ENCODE results near the gene OTOG.

DNA sequence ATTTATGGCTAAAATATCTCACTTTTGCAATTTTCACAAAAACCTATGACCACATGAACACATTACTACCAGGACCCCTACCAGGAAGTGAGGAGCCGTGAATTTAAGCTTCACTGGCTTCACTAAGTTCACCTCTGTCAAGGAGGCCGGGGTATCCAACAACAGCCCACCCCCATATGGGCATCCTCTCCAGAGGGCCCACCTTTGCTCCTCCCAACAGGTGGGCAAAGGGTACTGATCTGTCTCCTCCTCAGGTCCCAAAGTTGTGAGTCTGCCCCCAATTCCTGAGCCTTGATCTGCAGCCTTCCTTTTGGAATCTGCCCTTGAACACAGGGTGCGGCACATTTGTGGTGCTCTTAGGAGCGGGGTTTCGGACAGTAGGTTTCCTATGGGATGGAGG is 66.9 kb downstream of the OTOG start:
- no peak for TF ChIP-seq POLR2AphosphoS5 (IDR thresholded peaks at IDR 0.05; ENCODE audit: low read depth, low read length)
- no peak for TF ChIP-seq SIN3A (IDR thresholded peaks at IDR 0.05; ENCODE audit: borderline replicate concordance, insufficient read depth, low read length)
- TF ChIP-seq, protein P1, sequence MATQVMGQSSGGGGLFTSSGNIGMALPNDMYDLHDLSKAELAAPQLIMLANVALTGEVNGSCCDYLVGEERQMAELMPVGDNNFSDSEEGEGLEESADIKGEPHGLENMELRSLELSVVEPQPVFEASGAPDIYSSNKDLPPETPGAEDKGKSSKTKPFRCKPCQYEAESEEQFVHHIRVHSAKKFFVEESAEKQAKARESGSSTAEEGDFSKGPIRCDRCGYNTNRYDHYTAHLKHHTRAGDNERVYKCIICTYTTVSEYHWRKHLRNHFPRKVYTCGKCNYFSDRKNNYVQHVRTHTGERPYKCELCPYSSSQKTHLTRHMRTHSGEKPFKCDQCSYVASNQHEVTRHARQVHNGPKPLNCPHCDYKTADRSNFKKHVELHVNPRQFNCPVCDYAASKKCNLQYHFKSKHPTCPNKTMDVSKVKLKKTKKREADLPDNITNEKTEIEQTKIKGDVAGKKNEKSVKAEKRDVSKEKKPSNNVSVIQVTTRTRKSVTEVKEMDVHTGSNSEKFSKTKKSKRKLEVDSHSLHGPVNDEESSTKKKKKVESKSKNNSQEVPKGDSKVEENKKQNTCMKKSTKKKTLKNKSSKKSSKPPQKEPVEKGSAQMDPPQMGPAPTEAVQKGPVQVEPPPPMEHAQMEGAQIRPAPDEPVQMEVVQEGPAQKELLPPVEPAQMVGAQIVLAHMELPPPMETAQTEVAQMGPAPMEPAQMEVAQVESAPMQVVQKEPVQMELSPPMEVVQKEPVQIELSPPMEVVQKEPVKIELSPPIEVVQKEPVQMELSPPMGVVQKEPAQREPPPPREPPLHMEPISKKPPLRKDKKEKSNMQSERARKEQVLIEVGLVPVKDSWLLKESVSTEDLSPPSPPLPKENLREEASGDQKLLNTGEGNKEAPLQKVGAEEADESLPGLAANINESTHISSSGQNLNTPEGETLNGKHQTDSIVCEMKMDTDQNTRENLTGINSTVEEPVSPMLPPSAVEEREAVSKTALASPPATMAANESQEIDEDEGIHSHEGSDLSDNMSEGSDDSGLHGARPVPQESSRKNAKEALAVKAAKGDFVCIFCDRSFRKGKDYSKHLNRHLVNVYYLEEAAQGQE (IDR thresholded peaks at IDR 0.05; ENCODE audit: insufficient read depth in 1 of 2, low read depth in 2 of 2, low read length in 2 of 2) = no peak
- no peak for TF ChIP-seq TAF1 (IDR thresholded peaks at IDR 0.05; ENCODE audit: borderline replicate concordance, insufficient read depth, low read length)

All from PFSK-1 (cell line).